Measurements from ENCODE around the gene SMKR1.

SMKR1 gene

DNA sequence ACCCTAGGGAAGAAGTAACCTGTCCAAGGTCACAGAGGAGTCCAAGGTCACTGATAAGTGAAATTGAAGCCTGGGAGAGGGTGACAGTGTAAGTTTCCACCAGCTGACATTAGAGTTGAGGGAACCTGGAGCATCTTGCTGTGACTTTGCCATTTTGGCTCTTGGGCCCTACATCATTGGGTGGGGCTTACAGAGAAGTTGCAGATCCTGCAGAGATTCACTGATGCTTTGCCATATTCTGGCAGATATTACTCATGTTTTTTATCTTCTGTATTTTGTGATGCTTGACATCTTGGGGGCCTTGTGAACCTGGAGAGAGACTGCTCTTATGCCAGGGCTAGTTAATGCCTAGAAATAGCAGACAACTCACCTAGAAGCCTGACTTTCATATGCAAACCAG, 36.5 kb downstream of the SMKR1 start:
- Histone ChIP-seq H3K27me3 (ENCODE audit: low read depth, low read length) (no peaks in the 10 kb centered on the region), H3K36me3 (replicated peaks; ENCODE audit: low read depth, low read length) (no peaks in the 10 kb centered on the region), H3K27ac (ENCODE audit: low read length) (no peak overlapping the region), H2AFZ (ENCODE audit: low read depth, low read length) (no peak overlapping the region), H3K79me2 (ENCODE audit: low read length) (no peaks in the 10 kb centered on the region), H3K9me3 (ENCODE audit: insufficient read depth, low read length) (no peaks in the 10 kb centered on the region), H4K20me1 (ENCODE audit: insufficient read depth, low read length) (no peaks in the 10 kb centered on the region), H3K4me3 (ENCODE audit: low read length) (no peak overlapping the region), H3K4me2 (ENCODE audit: low read length) (no peak overlapping the region), H3K9ac (ENCODE audit: low read length) (no peak overlapping the region), H3K4me1 (ENCODE audit: low read length) (no peaks in the 10 kb centered on the region)
- no peak for TF ChIP-seq EZH2phosphoT487 (IDR thresholded peaks at IDR 0.05; ENCODE audit: low read depth)
- TF ChIP-seq, protein P1, sequence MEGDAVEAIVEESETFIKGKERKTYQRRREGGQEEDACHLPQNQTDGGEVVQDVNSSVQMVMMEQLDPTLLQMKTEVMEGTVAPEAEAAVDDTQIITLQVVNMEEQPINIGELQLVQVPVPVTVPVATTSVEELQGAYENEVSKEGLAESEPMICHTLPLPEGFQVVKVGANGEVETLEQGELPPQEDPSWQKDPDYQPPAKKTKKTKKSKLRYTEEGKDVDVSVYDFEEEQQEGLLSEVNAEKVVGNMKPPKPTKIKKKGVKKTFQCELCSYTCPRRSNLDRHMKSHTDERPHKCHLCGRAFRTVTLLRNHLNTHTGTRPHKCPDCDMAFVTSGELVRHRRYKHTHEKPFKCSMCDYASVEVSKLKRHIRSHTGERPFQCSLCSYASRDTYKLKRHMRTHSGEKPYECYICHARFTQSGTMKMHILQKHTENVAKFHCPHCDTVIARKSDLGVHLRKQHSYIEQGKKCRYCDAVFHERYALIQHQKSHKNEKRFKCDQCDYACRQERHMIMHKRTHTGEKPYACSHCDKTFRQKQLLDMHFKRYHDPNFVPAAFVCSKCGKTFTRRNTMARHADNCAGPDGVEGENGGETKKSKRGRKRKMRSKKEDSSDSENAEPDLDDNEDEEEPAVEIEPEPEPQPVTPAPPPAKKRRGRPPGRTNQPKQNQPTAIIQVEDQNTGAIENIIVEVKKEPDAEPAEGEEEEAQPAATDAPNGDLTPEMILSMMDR (IDR thresholded peaks at IDR 0.05; ENCODE audit: low read depth, low read length), result no peak

- Histone ChIP-seq H2AFZ (ENCODE audit: low read depth, low read length) (no peak overlapping the region), H3K4me3 (ENCODE audit: low read length) (no peak overlapping the region), H3K36me3 (replicated peaks; ENCODE audit: low read depth, low read length) (no peaks in the 10 kb centered on the region), H3K4me2 (ENCODE audit: low read length) (no peak overlapping the region), H3K9ac (ENCODE audit: low read length) (no peak overlapping the region), H3K27me3 (ENCODE audit: low read depth, low read length) (no peaks in the 10 kb centered on the region), H4K20me1 (ENCODE audit: insufficient read depth, low read length) (no peaks in the 10 kb centered on the region), H3K27ac (ENCODE audit: low read length) (no peak overlapping the region), H3K9me3 (ENCODE audit: insufficient read depth, low read length) (no peaks in the 10 kb centered on the region), H3K4me1 (ENCODE audit: low read length) (no peaks in the 10 kb centered on the region), H3K79me2 (ENCODE audit: low read length) (no peaks in the 10 kb centered on the region)
- TF ChIP-seq, protein P1 (IDR thresholded peaks at IDR 0.05; ENCODE audit: low read depth, low read length), result no peak
- no peak for TF ChIP-seq EZH2phosphoT487 (IDR thresholded peaks at IDR 0.05; ENCODE audit: low read depth)
These were observed 38.0 kb downstream of the SMKR1 start for GRCh38 chr7:129540340-129540739.

- Histone ChIP-seq H3K9ac (ENCODE audit: low read length) (no peak overlapping the region), H3K9me3 (ENCODE audit: insufficient read depth, low read length) (no peaks in the 10 kb centered on the region), H3K36me3 (replicated peaks; ENCODE audit: low read depth, low read length) (no peaks in the 10 kb centered on the region), H3K4me3 (ENCODE audit: low read length) (no peak overlapping the region), H2AFZ (ENCODE audit: low read depth, low read length) (no peak overlapping the region), H3K79me2 (ENCODE audit: low read length) (no peaks in the 10 kb centered on the region), H3K27ac (ENCODE audit: low read length) (no peak overlapping the region), H4K20me1 (ENCODE audit: insufficient read depth, low read length) (no peaks in the 10 kb centered on the region), H3K4me1 (ENCODE audit: low read length) (no peaks in the 10 kb centered on the region), H3K27me3 (ENCODE audit: low read depth, low read length) (no peaks in the 10 kb centered on the region), H3K4me2 (ENCODE audit: low read length) (no peak overlapping the region)
- TF ChIP-seq EZH2phosphoT487 (IDR thresholded peaks at IDR 0.05; ENCODE audit: low read depth), result no peak
- TF ChIP-seq, protein P1 (IDR thresholded peaks at IDR 0.05; ENCODE audit: low read depth, low read length), result no peak
These were observed 42.4 kb downstream of the SMKR1 start for GRCh38 chr7:129544700-129545099.

DNA sequence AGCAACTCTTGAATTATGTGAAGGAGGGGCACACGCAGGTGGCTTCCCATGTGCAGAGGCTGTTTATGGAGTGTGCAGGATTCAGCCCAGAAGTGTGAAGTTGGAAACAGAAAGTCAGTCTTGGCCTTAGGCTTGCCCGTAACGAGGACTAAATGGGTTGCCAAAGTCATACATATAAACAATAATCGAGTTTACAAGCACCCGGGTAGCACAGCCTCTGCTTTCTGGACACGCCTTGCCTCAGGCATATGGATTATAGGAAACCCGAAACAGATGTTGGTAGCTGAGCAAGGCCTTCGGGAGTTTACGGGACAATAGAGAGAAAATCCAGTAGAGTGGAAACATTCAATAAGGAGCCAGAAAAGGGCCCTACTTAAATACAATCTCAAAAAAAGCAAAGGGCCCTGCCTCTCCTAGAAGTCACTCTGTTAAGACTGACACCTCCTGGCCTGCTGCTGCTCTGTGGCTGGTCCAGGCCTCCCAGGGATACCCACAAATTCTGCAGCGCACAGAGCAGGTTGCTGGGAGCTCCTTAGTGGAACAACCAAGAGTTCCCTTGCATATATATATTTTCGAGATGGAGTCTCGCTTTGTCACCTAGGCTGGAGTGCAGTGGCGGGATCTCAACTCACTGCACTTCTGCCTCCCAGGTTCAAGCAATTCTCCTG, 48.5 kb downstream of the SMKR1 start:
- Histone ChIP-seq H2AFZ (ENCODE audit: low read depth, low read length) (no peak overlapping the region), H3K9ac (ENCODE audit: low read length) (no peak overlapping the region), H3K27ac (ENCODE audit: low read length) (no peak overlapping the region), H3K4me2 (ENCODE audit: low read length) (no peak overlapping the region), H3K9me3 (ENCODE audit: insufficient read depth, low read length) (no peaks in the 10 kb centered on the region), H3K79me2 (ENCODE audit: low read length) (no peaks in the 10 kb centered on the region), H3K4me3 (ENCODE audit: low read length) (no peak overlapping the region), H3K27me3 (ENCODE audit: low read depth, low read length) (no peaks in the 10 kb centered on the region), H3K4me1 (ENCODE audit: low read length) (peaks cover 5% of the 10 kb centered on the region; the same call in 1 of the 2 replicates), H3K36me3 (replicated peaks; ENCODE audit: low read depth, low read length) (no peaks in the 10 kb centered on the region), H4K20me1 (ENCODE audit: insufficient read depth, low read length) (no peaks in the 10 kb centered on the region)
- TF ChIP-seq, protein P1 (IDR thresholded peaks at IDR 0.05; ENCODE audit: low read depth, low read length), result no peak
- TF ChIP-seq EZH2phosphoT487 (IDR thresholded peaks at IDR 0.05; ENCODE audit: low read depth), result no peak

Data from OCI-LY3 (cell line).